ENCODE data around the gene TNFSF13B. TPM values are rescaled to one million over a fixed set of nuclear protein-coding genes. Genes with fewer than 3 reads are reported as not detected.

Gene TNFSF13B
- polyA plus RNA-seq, 1 donor from 2014 or later = 0.50 TPM

- TF ChIP-seq MXI1 (conservative IDR thresholded peaks at IDR 0.05; ENCODE audit: poor library complexity, severe bottlenecking) (no peak), CTCF (IDR thresholded peaks at IDR 0.05; ENCODE audit: poor library complexity, severe bottlenecking) (no peak), SMC3 (conservative IDR thresholded peaks at IDR 0.05; ENCODE audit: poor library complexity) (no peak), RAD21 (conservative IDR thresholded peaks at IDR 0.05) (no peak), REST (IDR thresholded peaks at IDR 0.05; ENCODE audit: borderline replicate concordance) (no peak), EZH2 (IDR thresholded peaks at IDR 0.05; ENCODE audit: borderline replicate concordance, insufficient read depth, low read length, poor library complexity, severe bottlenecking) (no peak), EP300 (conservative IDR thresholded peaks at IDR 0.05; ENCODE audit: poor library complexity, severe bottlenecking) (no peak)
- no peaks in the 10 kb centered on the region for H4K20me1 ChIP-seq (ENCODE audit: insufficient read depth)
- H3F3A ChIP-seq (ENCODE audit: insufficient read depth, low read length, poor library complexity, severe bottlenecking) = no peaks in the 10 kb centered on the region
- no peak overlapping the region for H3K4me3 ChIP-seq (ENCODE audit: low read length)
- H3K27ac ChIP-seq (ENCODE audit: low read length) = no peak overlapping the region
- H3K9me3 ChIP-seq (ENCODE audit: low read length) = no peaks in the 10 kb centered on the region
- no peak overlapping the region for H3K4me2 ChIP-seq (ENCODE audit: low read length)
- no peaks in the 10 kb centered on the region for H3K36me3 ChIP-seq (ENCODE audit: insufficient read depth, low read length)
- H2AFZ ChIP-seq (ENCODE audit: low read depth, low read length) = no peak overlapping the region
- no peaks in the 10 kb centered on the region for H3K79me2 ChIP-seq (replicated peaks; ENCODE audit: insufficient read depth, low read length)
- H3K9me2 ChIP-seq (ENCODE audit: insufficient read depth, low read length) = no peaks in the 10 kb centered on the region
- no peak overlapping the region for H3K9ac ChIP-seq (ENCODE audit: low read length)
- no peaks in the 10 kb centered on the region for H3K27me3 ChIP-seq (ENCODE audit: insufficient read depth, low read depth, low read length)
Observed at GRCh38 chr13:108274718-108275117, 5.2 kb downstream of the TNFSF13B start.

GRCh38 chr13:108276060-108276459 lies 6.5 kb downstream of the TNFSF13B start:
- Histone ChIP-seq H3K9ac (ENCODE audit: low read length) (no peak overlapping the region), H2AFZ (ENCODE audit: low read depth, low read length) (no peak overlapping the region), H3K79me2 (replicated peaks; ENCODE audit: insufficient read depth, low read length) (no peaks in the 10 kb centered on the region), H3K4me2 (ENCODE audit: low read length) (no peak overlapping the region), H3K9me3 (ENCODE audit: low read length) (no peaks in the 10 kb centered on the region), H3F3A (ENCODE audit: insufficient read depth, low read length, poor library complexity, severe bottlenecking) (no peaks in the 10 kb centered on the region), H3K27me3 (ENCODE audit: insufficient read depth, low read depth, low read length) (no peaks in the 10 kb centered on the region), H3K9me2 (ENCODE audit: insufficient read depth, low read length) (no peaks in the 10 kb centered on the region), H3K4me3 (ENCODE audit: low read length) (no peak overlapping the region), H4K20me1 (ENCODE audit: insufficient read depth) (no peaks in the 10 kb centered on the region), H3K36me3 (ENCODE audit: insufficient read depth, low read length) (no peaks in the 10 kb centered on the region), H3K27ac (ENCODE audit: low read length) (no peak overlapping the region)
- TF ChIP-seq EZH2 (IDR thresholded peaks at IDR 0.05; ENCODE audit: borderline replicate concordance, insufficient read depth, low read length, poor library complexity, severe bottlenecking) = no peak
- TF ChIP-seq MXI1 (conservative IDR thresholded peaks at IDR 0.05; ENCODE audit: poor library complexity, severe bottlenecking) = no peak
- TF ChIP-seq TAF1 (IDR thresholded peaks at IDR 0.05; ENCODE audit: low read depth) = no peak
- no peak for TF ChIP-seq EP300 (conservative IDR thresholded peaks at IDR 0.05; ENCODE audit: poor library complexity, severe bottlenecking)
- no peak for TF ChIP-seq CTCF (IDR thresholded peaks at IDR 0.05; ENCODE audit: poor library complexity, severe bottlenecking)
- no peak for TF ChIP-seq SMC3 (conservative IDR thresholded peaks at IDR 0.05; ENCODE audit: poor library complexity)
- TF ChIP-seq REST (IDR thresholded peaks at IDR 0.05; ENCODE audit: borderline replicate concordance) = no peak
- no peak for TF ChIP-seq POLR2AphosphoS5 (IDR thresholded peaks at IDR 0.05)
- TF ChIP-seq RAD21 (conservative IDR thresholded peaks at IDR 0.05) = no peak
